GM21723 (cell line): Measurements from ENCODE around the gene MTCL3.
"Not testable (repeated sequence)": the region's sequence is repeated elsewhere in the genome, so short reads cannot be mapped to it uniquely, and the experiment has no call there.

Experiments
- ATAC-seq: cut with Tn5 transposase; IDR thresholded peaks from one replicate; pipeline ENCODE4 v1.9.1; 2021; ENCODE audit warnings: mild to moderate bottlenecking, moderate library complexity; ENCODE audit not compliant: unreplicated experiment

Gene MTCL3

DNA sequence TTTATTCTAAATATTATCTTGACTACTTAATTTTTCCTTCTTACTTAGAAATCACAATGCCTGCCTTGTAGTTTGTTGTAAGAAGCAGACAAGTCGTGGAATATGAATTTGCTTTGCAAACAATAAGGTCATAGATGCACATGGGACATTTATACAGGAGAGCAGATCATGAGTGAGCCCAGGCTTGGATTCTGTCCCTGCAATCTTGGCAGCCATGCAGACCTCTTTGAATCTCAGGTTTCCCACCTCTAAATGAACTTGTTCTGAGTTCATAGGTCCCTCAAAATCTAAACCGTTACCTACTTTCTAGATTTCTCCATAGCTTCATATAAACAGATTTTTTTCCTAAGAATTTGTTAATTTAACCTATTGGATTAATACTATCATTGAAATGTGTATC is 79.4 kb downstream of the MTCL3 start:
- no peak for ATAC-seq

DNA sequence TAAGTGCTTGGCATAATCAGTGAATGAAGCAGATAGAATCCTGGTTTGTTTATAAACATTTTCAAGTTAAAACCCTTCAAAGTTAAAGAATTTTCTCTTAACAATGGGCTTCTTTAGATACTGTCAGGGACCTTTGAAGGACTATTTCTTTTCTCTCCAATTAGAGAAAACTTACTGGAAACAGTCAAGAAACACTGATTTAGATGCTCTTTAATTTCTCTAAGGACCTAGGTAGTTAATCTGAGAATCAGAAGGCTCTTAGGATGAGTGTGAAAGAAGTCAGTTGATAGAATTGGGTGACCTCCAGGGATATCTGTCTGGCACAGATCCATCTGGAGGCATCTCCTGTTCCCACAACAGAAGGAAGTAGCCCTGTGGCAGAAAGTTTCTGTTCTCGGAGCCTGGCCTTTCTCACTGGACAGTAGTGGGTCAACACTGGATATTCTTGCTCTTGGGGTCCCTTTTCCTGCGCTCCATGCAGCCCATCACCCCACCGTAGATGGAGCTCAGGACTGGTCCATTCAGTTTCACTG is 82.5 kb downstream of the MTCL3 start:
- no peak for ATAC-seq

DNA sequence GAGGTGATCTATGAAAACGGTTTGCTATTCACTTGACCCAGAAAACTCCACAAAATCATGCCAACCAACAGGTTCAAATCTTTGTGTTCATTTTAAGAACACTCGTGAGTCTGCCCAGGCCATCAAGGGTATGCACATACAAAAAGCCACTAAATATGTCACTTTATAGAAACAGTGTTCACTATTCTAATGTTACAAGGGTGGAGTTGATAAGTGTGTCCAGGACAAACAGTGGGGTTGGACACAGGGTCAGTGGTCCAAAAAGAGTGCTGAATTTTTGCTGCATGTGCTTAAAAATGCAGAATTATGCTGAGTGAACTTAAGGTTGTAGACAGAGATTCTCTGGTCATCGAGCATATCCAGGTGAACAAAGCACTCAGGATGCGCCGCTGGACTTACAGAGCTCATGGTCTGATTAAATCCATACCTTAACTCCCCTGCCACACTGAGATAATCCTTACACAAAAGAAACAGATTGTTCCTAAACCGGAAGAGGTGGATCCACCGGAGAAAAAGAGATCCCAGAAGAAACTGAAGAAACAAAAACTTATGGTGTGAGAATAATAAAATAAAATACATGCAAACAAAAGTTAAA is 83.4 kb downstream of the MTCL3 start:
- no peak for ATAC-seq

DNA sequence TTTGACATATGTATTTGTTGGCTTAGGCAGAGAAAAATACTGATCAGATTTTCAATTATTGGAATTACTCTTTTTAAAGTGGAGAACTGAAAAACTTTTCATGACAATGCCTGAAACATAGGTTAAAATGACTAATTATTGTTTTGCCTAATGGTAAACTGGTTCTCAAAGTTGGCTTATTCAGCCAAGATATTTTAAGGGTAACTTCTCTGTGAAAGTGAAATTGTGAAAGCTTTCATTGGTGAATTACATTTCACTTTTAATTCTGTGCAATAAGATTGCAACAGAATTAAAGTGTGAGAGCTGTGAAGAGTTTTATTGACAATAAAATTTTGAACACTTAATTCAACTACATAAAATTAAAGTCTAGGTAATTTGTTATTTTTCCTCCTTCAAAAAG is 84.5 kb downstream of the MTCL3 start:
- no peak for ATAC-seq

DNA sequence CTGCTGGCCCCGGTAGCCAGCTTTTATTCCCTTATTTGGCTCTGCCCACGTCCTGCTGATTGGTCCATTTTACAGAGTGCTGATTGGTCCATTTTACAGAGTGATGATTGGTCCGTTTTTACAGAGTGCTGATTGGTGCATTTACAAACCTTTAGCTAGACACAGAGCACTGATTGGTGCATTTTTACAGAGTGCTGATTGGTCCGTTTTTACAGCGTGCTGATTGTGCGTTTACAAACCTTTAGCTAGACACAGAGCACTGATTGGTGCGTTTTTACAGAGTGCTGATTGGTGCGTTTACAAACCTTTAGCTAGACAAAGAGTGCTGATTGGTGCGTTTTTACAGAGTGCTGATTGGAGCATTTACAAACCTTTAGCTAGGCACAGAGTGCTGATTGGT is 90.6 kb downstream of the MTCL3 start:
- ATAC-seq = not testable (repeated sequence)

DNA sequence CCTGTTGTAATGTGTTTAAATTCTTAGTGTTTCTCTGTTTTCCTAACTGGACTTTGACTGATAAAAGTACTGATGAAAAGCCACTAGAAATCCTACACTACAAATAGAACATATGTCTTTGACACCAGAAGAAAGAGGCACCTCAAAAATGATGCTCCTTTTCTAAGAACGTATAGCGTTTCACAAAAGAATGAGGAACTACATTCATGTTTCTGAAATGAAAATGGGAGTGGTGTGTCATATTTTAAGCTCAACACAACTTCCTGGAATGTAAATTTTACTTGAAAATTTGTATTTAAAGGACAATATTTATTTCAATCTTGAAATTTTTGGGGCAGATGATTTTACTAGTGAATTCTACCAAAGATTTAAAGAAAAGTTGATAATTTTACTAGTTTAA is 95.2 kb downstream of the MTCL3 start:
- no peak for ATAC-seq
